ENCODE measurements around the gene PLLP.

Gene PLLP

GRCh38 chr16:57242650-57243049, 41.8 kb downstream of the PLLP start:
- TF ChIP-seq ZNF274 (IDR thresholded peaks at IDR 0.05; ENCODE audit: low read depth, low read length) = no peak
- no peak overlapping the region for H3K4me3 ChIP-seq (ENCODE audit: low read length)

GRCh38 chr16:57240851-57241250, 43.6 kb downstream of the PLLP start:
- TF ChIP-seq ZNF274 (IDR thresholded peaks at IDR 0.05; ENCODE audit: low read depth, low read length) = no peak
- H3K4me3 ChIP-seq (ENCODE audit: low read length) = no peak overlapping the region

GRCh38 chr16:57239107-57239506, 45.4 kb downstream of the PLLP start:
- TF ChIP-seq ZNF274 (IDR thresholded peaks at IDR 0.05; ENCODE audit: low read depth, low read length) = no peak
- no peak overlapping the region for H3K4me3 ChIP-seq (ENCODE audit: low read length)

GRCh38 chr16:57238682-57239081, 45.8 kb downstream of the PLLP start:
- no peak for TF ChIP-seq ZNF274 (IDR thresholded peaks at IDR 0.05; ENCODE audit: low read depth, low read length)
- H3K4me3 ChIP-seq (ENCODE audit: low read length) = no peak overlapping the region

- no peak for TF ChIP-seq ZNF274 (IDR thresholded peaks at IDR 0.05; ENCODE audit: low read depth, low read length)
- H3K4me3 ChIP-seq (ENCODE audit: low read length) = no peak overlapping the region
Measured at GRCh38 chr16:57236022-57236350, 48.5 kb downstream of the PLLP start.

- no peak overlapping the region for H3K4me3 ChIP-seq (ENCODE audit: low read length)
- no peak for TF ChIP-seq ZNF274 (IDR thresholded peaks at IDR 0.05; ENCODE audit: low read depth, low read length)
Measured at GRCh38 chr16:57235128-57236021, 49.1 kb downstream of the PLLP start.

- TF ChIP-seq ZNF274 (IDR thresholded peaks at IDR 0.05; ENCODE audit: low read depth, low read length) = no peak
- no peak overlapping the region for H3K4me3 ChIP-seq (ENCODE audit: low read length)
Measured at GRCh38 chr16:57234707-57235092, 49.8 kb downstream of the PLLP start.

- no peak overlapping the region for H3K4me3 ChIP-seq (ENCODE audit: low read length)
- TF ChIP-seq ZNF274 (IDR thresholded peaks at IDR 0.05; ENCODE audit: low read depth, low read length) = no peak
Measured at GRCh38 chr16:57233944-57234706, 50.3 kb downstream of the PLLP start.

- no peak for TF ChIP-seq ZNF274 (IDR thresholded peaks at IDR 0.05; ENCODE audit: low read depth, low read length)
- H3K4me3 ChIP-seq (ENCODE audit: low read length) = no peak overlapping the region
Measured at GRCh38 chr16:57231821-57232350, 52.6 kb downstream of the PLLP start.

- TF ChIP-seq ZNF274 (IDR thresholded peaks at IDR 0.05; ENCODE audit: low read depth, low read length) = no peak
- no peak overlapping the region for H3K4me3 ChIP-seq (ENCODE audit: low read length)
Measured at GRCh38 chr16:57229079-57229478, 55.4 kb downstream of the PLLP start.

GRCh38 chr16:57226701-57227621, 57.5 kb downstream of the PLLP start:
- no peak for TF ChIP-seq ZNF274 (IDR thresholded peaks at IDR 0.05; ENCODE audit: low read depth, low read length)
- H3K4me3 ChIP-seq (ENCODE audit: low read length) = no peak overlapping the region

- H3K4me3 ChIP-seq (ENCODE audit: low read length) = no peak overlapping the region
- TF ChIP-seq ZNF274 (IDR thresholded peaks at IDR 0.05; ENCODE audit: low read depth, low read length) = no peak
Measured at GRCh38 chr16:57225978-57226377, 58.5 kb downstream of the PLLP start.

GRCh38 chr16:57224651-57225335, 59.7 kb downstream of the PLLP start:
- TF ChIP-seq ZNF274 (IDR thresholded peaks at IDR 0.05; ENCODE audit: low read depth, low read length) = no peak

More at GRCh38 chr16:57224651-57225335, 59.7 kb downstream of the PLLP start:
- no peak overlapping the region for H3K4me3 ChIP-seq (ENCODE audit: low read length)

Data from GM08714 (cell line).